PC-9 (cell line): ENCODE data around the gene IKBKE. TPM values are rescaled to one million over a fixed set of nuclear protein-coding genes. Genes with fewer than 3 reads are reported as not detected.
A peak's percentile ranks its signal among the peaks of the same experiment; 100 is the strongest.

Experiments used
- BruUV-seq: library from RNA; stranded (reverse); fragments of 400-500 nt; replicated peaks from 2 replicates; lab custom pipeline; 2021; lab: Mats Ljungman, UMichigan
- CTCF ChIA-PET: fragments of 300-600 bp; sonication (Branson Sonifier 250); formaldehyde crosslinking; loops from one replicate; lab custom pipeline; 2022; ENCODE audit warnings: antibody characterized with exemption; lab: Charles Lee
- POLR2A ChIA-PET: fragments of 300-600 bp; sonication (Branson Sonifier 250); formaldehyde crosslinking; loops from one replicate; lab custom pipeline; 2022; ENCODE audit warnings: antibody characterized with exemption; ENCODE audit not compliant: unreplicated experiment; lab: Charles Lee
- DNase-seq, 2 experiments: peaks; one replicate each; pipeline versions ENCODE4 v3.0.0 to v3.0.0-alpha.2; 2015 to 2022; ENCODE audit warnings: mixed read lengths in 1 of 2
- H2AFZ ChIP-seq: fragments of 200-600 bp; sonication (generic); 2 replicates; pipeline ENCODE4 v1.8.1; 2017; ENCODE audit warnings: antibody characterized with exemption
- H3F3A ChIP-seq: fragments of 200-600 bp; sonication (generic); 2 replicates; pipeline ENCODE4 v1.8.1; 2017; ENCODE audit warnings: antibody characterized with exemption, mild to moderate bottlenecking, low read depth; ENCODE audit not compliant: insufficient read depth
- H3K27ac ChIP-seq: fragments of 200-600 bp; sonication (generic); 2 replicates; pipeline ENCODE4 v1.6.1; 2016; ENCODE audit warnings: mixed run types
- H3K27me3 ChIP-seq: fragments of 200-600 bp; sonication (generic); 2 replicates; pipeline ENCODE4 v1.6.1; 2016; ENCODE audit warnings: low read depth, mixed run types; ENCODE audit not compliant: insufficient read depth
- H3K36me3 ChIP-seq: fragments of 200-600 bp; sonication (generic); 2 replicates; pipeline ENCODE4 v1.6.1; 2016; ENCODE audit warnings: low read depth, mixed run types
- H3K4me1 ChIP-seq: fragments of 200-600 bp; sonication (generic); replicated peaks from 2 replicates; pipeline ENCODE4 v1.6.1; 2016; ENCODE audit warnings: mixed run types; ENCODE audit not compliant: insufficient read depth
- H3K4me2 ChIP-seq: fragments of 200-600 bp; sonication (generic); 2 replicates; pipeline ENCODE4 v1.6.1; 2017; ENCODE audit warnings: mixed run types
- H3K4me3 ChIP-seq: fragments of 200-600 bp; sonication (generic); 2 replicates; pipeline ENCODE4 v1.6.1; 2016; ENCODE audit warnings: mixed run types
- H3K79me2 ChIP-seq: fragments of 200-600 bp; sonication (generic); 2 replicates; pipeline ENCODE4 v1.6.1; 2017; ENCODE audit warnings: low read depth, mixed run types
- H3K9me2 ChIP-seq: fragments of 200-600 bp; sonication (generic); 2 replicates; pipeline ENCODE4 v1.8.1; 2017; ENCODE audit warnings: mild to moderate bottlenecking; ENCODE audit not compliant: insufficient read depth
- H3K9me3 ChIP-seq: fragments of 200-600 bp; sonication (generic); 2 replicates; pipeline ENCODE4 v1.8.1; 2016; ENCODE audit warnings: low read depth; ENCODE audit not compliant: insufficient read depth
- H4K20me1 ChIP-seq: fragments of 200-600 bp; sonication (generic); 2 replicates; pipeline ENCODE4 v1.8.1; 2017; ENCODE audit not compliant: insufficient read depth
- EZH2 ChIP-seq: fragments of 200-600 bp; sonication (generic); IDR thresholded peaks from 2 replicates; pipeline ENCODE4 v1.8.0; 2017; ENCODE audit warnings: antibody characterized with exemption, low read depth
- intact Hi-C: fragments of 100-400 bp; cut with micrococcal nuclease; formaldehyde crosslinking; loops from one replicate; pipeline ENCODE4 v1.10.0; 2022; ENCODE audit not compliant: unreplicated experiment
- total RNA-seq: library from RNA; stranded (reverse); gene quantifications from 2 replicates; pipeline ENCODE4 v1.2.3, GENCODE V29; 2021
- TF ChIP-seq, protein P1 (sequence below): fragments of 200-600 bp; sonication (generic); conservative IDR thresholded peaks from 2 replicates; pipeline ENCODE4 v1.6.1; 2017; ENCODE audit warnings: mixed run types, antibody characterized with exemption, mild to moderate bottlenecking, moderate library complexity

Gene IKBKE
- total RNA-seq, 1 experiment from 2014 or later, result 12.5 TPM

DNA sequence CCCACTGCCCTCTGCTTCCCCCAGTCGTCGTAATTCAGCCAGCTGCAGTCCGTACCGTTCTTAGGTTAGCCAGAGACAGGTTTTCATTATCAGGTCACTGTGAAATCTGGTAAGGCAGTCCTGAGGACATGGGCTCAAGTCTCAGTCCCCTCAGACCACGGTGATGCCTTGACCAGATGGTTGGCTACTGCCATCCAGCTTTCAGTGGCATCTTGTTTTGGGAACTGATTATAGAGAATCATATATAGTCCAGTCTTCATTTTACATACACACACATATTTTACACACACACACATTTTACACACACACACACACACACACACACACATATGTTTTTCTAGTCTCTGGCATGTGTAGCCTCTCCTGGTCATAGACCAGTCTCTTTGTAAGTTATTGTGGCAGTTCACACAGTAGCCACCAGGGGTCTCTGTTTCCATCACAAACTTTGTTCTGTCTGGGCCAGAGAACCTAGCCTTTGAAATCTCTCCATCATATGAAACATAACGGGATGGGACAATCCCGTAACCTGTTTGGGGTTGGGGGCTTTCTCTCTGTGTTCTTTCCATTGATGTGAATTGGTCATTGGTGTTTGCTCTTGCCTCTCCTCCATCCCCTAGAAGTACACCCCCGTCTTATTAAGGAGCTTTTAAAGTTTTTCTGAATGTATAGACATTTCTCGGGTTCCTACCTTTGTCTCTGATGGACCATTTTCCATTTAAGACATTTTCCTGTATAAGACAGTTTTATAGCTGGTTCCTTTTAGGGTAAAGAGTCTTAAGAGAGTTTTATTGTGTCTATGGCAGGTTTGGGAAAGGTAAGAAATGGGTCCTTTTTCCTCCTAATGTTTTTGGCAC, 8.4 kb upstream of the IKBKE start:
- intact Hi-C loops, result no loop called here
- Histone ChIP-seq H3K4me3 (no peak overlapping the region), H3K9me2 (no peaks in the 10 kb centered on the region), H3K27ac (no peak overlapping the region), H3K36me3 (peaks cover 15% of the 10 kb centered on the region; the same call in 1 of the 2 replicates), H3F3A (peaks cover 5% of the 10 kb centered on the region; the same call in 1 of the 2 replicates), H3K4me2 (no peak overlapping the region), H4K20me1 (no peaks in the 10 kb centered on the region; the same call in 1 of the 2 replicates), H3K9me3 (no peaks in the 10 kb centered on the region), H3K79me2 (no peaks in the 10 kb centered on the region), H2AFZ (no peak overlapping the region), H3K4me1 (no peaks in the 10 kb centered on the region), H3K27me3 (no peaks in the 10 kb centered on the region)
- BruUV-seq, result no TSS peak
- ChIA-PET POLR2A (no interaction called here), CTCF (interaction anchor here (0.6 kb wide), 2 partner anchors 15 to 233 kb away, joined by 8 to 15 read pairs; no protein-coding TSS in a partner anchor)
- TF ChIP-seq EZH2, result no peak
- TF ChIP-seq, protein P1, sequence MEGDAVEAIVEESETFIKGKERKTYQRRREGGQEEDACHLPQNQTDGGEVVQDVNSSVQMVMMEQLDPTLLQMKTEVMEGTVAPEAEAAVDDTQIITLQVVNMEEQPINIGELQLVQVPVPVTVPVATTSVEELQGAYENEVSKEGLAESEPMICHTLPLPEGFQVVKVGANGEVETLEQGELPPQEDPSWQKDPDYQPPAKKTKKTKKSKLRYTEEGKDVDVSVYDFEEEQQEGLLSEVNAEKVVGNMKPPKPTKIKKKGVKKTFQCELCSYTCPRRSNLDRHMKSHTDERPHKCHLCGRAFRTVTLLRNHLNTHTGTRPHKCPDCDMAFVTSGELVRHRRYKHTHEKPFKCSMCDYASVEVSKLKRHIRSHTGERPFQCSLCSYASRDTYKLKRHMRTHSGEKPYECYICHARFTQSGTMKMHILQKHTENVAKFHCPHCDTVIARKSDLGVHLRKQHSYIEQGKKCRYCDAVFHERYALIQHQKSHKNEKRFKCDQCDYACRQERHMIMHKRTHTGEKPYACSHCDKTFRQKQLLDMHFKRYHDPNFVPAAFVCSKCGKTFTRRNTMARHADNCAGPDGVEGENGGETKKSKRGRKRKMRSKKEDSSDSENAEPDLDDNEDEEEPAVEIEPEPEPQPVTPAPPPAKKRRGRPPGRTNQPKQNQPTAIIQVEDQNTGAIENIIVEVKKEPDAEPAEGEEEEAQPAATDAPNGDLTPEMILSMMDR, result peak; percentile 87
- peak; percentile 49 to 57 for DNase-seq

DNA sequence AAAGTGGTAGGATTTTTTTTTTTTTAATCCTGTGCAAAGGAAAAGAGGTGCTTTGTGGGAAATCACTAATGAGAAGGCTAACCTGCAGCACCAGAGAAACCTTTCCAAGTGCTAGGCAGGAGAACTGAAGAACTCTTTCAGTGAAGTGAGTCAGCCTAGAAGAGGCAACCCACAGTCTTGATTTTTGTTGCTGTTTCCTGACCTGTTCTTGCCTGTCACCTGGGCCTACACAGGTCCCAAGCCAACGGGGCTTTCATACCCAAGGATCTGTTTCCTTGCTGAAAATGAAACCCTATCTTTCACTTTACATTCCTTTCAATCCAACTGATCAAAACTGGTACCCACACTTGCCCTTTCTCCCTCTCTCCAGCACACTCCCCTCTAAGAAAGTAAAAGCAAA, 7.1 kb upstream of the IKBKE start:
- BruUV-seq, result no TSS peak
- no peaks in the 10 kb centered on the region for H3K4me1 ChIP-seq
- H3F3A ChIP-seq, result peaks cover 5% of the 10 kb centered on the region; the same call in 1 of the 2 replicates
- H3K27me3 ChIP-seq, result no peaks in the 10 kb centered on the region
- no peaks in the 10 kb centered on the region for H3K9me3 ChIP-seq
- H3K4me3 ChIP-seq, result no peak overlapping the region
- H2AFZ ChIP-seq, result no peak overlapping the region
- CTCF ChIA-PET, result no interaction called here
- POLR2A ChIA-PET, result no interaction called here
- H3K4me2 ChIP-seq, result no peak overlapping the region
- H4K20me1 ChIP-seq, result no peaks in the 10 kb centered on the region; the same call in 1 of the 2 replicates
- H3K9me2 ChIP-seq, result no peaks in the 10 kb centered on the region
- H3K36me3 ChIP-seq, result peaks cover 11% of the 10 kb centered on the region; the same call in 1 of the 2 replicates
- H3K27ac ChIP-seq, result no peak overlapping the region
- H3K79me2 ChIP-seq, result no peaks in the 10 kb centered on the region
- DNase-seq, result peak in 1 of 2 experiments; percentile 1
- intact Hi-C loops, result no loop called here
- TF ChIP-seq EZH2, result no peak
- TF ChIP-seq, protein P1, result no peak

DNA sequence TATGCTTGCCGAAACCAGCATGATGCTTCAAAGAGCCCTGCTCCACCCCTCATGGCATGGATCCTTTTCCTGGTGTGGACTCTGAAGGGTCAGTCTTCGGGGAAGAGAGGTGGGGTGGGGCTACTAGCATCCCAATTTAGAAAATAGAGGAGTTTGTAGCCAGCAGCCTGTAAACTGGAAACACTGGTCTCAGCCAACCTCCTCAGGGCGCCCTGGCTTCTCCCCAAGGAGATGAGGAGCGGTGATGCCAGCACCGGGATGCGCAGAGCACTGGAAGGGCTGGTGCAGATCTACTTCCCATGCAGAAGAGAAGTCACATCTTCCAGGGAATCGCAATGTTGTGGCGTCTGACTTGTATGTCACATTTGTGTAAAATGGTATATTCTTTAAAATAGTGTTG, 6.4 kb upstream of the IKBKE start:
- Histone ChIP-seq H3K79me2 (no peaks in the 10 kb centered on the region), H3K4me3 (no peak overlapping the region), H3K9me3 (no peaks in the 10 kb centered on the region), H3K27me3 (no peaks in the 10 kb centered on the region), H3K4me1 (peaks cover 2% of the 10 kb centered on the region), H3K27ac (no peak overlapping the region), H3K4me2 (no peak overlapping the region), H3K9me2 (no peaks in the 10 kb centered on the region), H2AFZ (no peak overlapping the region), H4K20me1 (no peaks in the 10 kb centered on the region; the same call in 1 of the 2 replicates), H3K36me3 (0 out of 2 replicates have a peak, but pooled peaks cover 6% of the 10 kb centered on the region), H3F3A (peaks cover 6% of the 10 kb centered on the region; the same call in 1 of the 2 replicates)
- ChIA-PET POLR2A (interaction anchor here (0.6 kb wide), 1 partner anchor 433 kb away, joined by 3 read pairs; no protein-coding TSS in a partner anchor), CTCF (no interaction called here)
- no peak for DNase-seq
- BruUV-seq, result no TSS peak
- TF ChIP-seq, protein P1, result no peak
- TF ChIP-seq EZH2, result no peak
- intact Hi-C loops, result no loop called here
